Stromal cell of bone marrow (primary cell): ENCODE measurements around the gene MYH6.

Experiments used
- DNase-seq: peaks from one replicate; pipeline ENCODE4 v3.0.0-alpha.2; 2012; ENCODE audit warnings: low read depth

Gene MYH6

DNA sequence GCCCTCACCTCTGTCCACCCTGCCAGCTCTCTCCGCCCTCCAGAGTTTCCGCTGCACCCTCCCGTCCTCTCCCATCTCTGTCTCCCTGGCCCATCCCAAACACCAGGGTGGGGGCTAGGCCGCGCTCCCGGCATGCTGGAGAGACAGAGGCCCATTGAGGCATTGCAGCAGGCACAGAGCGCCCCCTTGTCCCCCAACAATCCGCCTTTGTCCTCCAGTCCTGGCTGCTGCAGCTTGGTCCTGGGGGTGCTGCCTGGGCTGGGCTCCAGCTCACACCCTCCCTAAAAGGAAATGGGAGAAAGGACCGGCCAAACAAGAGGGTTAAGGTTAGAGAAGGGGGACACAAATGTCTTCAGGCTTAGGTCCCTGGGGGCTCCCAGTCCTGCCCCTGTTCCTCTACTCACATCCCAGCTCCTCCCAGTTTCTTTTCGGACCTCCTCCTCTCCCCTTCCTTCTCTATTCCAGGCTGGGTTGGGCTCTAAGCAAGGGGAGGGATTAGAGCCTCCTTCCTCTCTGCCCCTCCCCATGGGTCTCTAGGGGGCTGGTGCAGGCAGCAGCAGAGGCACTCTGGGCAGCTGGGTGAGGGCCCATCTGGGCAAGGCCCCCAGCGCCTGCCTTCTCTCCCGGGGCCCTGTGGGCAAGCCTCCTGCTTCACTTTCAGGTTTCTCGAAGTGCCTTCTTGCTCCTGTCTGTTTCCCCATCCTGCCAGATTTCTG lies 31.4 kb downstream of the MYH6 start, which contains the start of gene CMTM5:
Gene CMTM5 (plus strand): TSS at position 565 of the 716 bp plus-strand sequence. CDS start 206 bp downstream, outside the sequence.
- no peak for DNase-seq

- no peak for DNase-seq
These were observed 32.4 kb downstream of the MYH6 start for GRCh38 chr14:23375527-23376251.

DNA sequence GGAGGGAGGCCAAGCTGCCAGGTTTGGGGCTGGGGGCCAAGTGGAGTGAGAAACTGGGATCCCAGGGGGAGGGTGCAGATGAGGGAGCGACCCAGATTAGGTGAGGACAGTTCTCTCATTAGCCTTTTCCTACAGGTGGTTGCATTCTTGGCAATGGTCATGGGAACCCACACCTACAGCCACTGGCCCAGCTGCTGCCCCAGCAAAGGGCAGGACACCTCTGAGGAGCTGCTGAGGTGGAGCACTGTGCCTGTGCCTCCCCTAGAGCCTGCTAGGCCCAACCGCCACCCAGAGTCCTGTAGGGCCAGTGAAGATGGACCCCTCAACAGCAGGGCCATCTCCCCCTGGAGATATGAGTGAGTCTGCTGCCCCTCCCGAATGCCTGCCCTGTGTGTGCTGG lies 35.0 kb downstream of the MYH6 start:
- DNase-seq: no peak

- DNase-seq: no peak
These were observed 35.6 kb downstream of the MYH6 start, which contains the start of gene IL25 for GRCh38 chr14:23372509-23372908. Gene IL25 (plus strand): TSS chr14:23372809.

DNA sequence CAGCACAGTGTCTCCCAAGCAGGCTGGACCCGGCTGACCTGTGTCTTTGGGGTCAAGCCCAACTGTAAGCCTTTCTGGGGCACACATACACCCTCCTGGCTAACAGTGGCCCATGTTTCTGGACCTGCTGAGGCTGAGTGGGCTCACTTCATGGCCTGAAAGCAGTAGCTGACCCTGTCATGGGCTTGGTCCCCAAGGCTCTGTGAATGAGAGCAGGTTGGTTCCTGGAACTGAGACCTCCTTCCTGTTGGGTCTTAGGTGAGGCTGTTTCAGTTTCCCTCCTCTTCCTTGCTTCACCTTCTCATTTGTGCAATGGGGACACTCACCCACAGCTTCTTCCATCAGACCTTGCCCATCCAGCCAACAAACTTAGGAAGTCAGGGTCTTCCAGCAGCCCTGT lies 36.2 kb downstream of the MYH6 start:
- DNase-seq: no peak

DNA sequence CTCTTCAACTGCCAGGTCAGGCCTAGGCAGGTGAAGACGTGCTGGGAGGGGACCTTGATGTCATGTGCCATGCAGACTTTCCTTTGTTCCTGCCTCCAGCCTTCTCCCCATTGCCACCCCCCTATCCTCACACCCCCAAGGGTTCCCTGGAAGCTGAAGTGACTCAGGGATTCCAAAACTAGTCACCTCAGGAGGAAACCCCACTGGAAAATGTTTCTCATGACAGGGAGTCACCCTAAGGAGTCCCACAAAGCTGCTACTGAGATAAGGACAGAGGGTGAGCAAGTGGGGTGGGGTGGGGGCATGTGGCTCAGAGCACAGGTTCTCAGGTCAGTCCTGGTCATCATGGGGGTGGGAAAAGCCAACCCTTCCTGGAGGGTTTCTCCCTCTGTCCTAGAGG lies 37.9 kb downstream of the MYH6 start:
- no peak for DNase-seq

DNA sequence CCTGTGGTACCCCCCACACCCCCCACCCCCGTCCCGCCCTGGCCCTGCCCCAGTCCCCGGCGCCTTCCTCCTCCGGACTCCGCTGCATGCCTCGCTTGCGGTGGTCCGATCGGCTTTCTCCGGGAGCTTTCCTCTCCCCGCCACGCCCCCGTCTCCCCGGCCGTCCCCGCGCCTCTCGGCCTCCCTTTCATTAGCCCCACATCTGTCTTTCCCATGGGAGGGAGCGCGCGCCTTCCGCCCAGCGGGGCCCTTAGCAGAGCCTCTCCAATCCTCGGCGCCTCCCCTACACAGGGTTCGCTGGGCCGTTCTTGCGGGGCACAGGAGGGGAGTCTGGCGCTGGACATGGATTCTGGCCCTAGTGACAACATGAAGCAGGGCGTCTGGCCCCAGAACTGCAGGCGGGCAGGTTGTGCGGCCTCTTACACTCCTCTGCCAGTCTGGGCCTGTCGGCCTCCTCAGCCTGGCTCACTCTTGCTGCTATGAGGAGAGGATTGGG lies 41.6 kb downstream of the MYH6 start:
- DNase-seq: no peak

GRCh38 chr14:23365732-23366425 lies 42.2 kb downstream of the MYH6 start:
- no peak for DNase-seq

DNA sequence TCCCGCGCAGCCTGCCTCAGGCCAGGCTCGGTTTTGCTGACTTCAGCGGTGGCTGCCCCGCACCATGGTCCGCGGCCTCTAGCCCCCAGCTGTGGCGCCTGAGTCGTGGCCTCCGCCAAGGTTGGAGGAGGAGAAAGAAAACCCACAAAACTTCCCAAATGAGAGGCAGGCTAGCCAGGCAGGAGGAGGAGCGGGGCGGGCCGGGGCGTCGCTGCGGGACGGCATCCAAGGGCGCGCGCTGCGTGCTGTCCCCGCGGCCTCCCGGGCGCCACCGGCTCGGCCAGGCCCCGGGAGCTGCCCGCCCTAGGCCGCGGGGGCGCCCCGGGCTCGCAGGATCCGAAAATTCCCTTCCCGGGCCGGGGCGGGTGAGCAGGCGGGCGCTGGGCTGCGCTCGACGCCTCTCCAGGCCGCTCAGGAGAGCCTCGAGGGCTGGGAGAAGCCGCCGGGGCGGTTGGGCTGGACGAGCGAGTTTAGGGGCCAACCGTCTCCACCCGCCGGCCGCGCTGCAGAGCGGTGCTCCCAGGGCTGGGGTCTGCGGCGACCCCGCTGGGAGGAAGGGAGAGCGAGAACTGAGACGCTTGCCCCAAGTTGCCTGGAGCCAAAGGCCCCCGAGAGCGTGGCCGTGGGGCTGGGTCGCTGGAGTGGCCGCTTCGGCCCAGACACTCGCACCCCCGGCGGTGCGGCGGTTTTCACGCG lies 42.9 kb downstream of the MYH6 start, which contains the start of gene EFS:
Gene EFS (minus strand): TSS at position 137 of the 696 bp plus-strand sequence. CDS start 147 bp downstream, outside the sequence.
- no peak for DNase-seq

DNA sequence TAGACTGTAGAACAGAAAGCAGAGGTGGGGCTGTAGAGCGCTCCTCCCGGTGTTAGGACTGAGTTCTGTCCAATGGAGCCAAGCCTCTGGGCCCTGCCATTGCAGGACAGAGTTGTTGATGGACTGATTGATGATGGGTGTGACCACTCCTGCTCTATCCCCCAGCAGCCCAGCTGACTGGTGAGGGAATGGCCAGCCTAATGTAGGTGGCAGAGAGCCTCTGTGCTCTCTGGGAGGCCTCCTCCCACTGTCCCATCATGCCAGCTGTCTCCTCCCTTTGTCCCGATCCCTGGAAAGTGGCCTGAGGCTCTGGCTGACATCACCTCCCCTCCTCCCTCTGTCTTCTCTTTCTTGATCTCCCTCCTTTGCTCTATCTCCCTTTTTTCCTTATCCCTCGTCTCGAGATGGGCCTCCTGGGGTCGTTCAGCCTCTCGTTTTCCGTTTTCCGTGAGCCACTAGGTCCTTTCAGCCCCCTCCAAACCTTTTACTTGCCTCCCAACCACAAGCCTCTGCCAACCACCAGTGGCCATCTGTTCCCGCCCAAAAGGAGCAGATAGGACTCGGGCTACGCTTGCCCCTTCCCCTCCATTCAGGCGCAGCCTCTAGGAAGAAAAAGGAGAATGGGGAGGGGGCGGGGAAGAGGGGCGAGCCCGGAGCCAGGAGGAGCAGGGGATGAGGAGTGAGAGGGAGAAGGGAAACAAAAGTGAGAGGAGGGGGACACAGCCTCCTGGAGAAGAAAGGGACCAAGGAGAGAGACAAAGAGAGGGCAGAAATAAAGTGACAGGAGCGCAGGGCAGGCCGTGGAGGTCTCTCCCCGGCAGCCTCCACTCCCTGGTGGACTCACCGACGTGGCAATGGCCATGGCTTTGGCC lies 43.7 kb downstream of the MYH6 start:
- no peak for DNase-seq

DNA sequence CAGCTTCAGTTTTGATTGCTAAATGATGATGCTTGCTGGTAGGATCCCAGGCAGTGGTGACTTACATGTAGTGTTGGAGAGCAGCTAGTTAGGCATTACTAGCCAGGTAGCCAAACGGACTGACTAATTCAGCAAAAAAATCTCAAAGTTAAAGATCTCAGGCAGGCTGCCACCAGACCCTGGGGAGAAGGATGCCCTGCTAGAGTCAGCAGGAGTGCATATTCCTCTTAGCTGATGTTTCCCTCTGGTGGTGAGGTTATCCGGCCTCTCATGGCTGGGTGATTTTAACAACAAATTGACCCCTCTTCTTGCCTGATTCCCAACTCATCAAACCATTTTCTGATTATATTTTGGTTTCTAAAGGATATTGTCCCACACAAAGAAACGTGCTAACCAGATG lies 45.9 kb downstream of the MYH6 start:
- no peak for DNase-seq

GRCh38 chr14:23361763-23362162 lies 46.3 kb downstream of the MYH6 start:
- DNase-seq: no peak

GRCh38 chr14:23361320-23361719 lies 46.8 kb downstream of the MYH6 start:
- DNase-seq: peak; percentile 62

GRCh38 chr14:23360496-23360895 lies 47.6 kb downstream of the MYH6 start:
- no peak for DNase-seq

DNA sequence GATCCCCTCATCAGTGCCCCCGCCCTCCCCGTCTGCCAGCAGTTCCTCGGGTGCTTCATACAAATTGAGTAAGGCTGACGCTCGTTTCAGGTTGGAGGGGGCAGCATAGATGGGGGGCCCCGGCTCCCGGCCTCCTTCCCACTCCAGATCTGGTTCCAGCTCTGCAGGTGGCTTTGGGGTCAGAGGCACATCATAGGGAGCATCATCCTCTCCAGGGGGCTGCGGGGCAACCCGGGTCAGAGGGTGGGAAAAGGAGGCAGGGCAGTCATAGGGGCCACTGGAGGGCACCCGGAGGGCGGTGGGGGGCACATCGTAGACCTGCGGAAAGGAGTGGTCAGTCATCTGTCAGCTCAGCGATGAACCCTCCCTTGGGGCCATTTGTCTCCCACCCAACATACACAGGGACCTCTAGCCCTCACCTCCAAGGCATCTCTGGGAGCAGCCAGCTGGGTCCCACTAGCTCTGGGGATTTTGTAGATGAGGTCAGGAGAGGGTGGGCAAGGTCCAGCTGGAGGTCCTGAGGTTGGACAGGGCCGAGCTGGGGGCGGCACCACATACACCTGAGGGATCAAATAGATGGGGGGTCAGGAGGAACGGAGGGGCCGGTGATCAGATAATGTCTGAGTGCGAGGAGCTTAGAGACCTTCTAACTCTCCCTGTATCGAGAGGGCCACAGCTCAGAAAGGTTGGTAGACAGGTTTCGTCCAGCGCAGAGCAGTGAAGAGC lies 48.2 kb downstream of the MYH6 start:
- DNase-seq: no peak

DNA sequence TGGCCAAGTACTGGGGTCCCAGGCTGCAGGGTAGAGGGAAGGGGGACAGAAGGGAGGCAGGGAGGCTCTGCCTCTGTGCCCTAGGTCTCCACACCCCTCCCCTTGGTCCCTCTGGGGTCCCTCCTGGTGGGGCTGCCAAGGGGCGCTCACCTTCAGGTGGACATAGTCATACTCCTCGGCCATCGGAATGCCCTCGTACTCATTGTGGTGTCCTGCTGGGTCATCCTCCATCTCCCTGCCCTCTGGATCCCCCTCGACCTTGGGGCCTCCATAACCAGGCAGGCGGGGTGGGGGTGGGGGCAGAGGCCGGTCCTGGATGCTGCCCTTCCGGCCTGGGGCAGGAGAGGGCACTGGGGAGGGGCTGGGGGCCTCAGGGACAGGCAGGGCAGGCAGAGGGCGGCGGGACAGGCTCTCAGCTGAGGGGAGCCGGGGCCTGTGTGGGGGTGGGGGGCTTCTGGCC lies 48.9 kb downstream of the MYH6 start:
- DNase-seq: no peak

DNA sequence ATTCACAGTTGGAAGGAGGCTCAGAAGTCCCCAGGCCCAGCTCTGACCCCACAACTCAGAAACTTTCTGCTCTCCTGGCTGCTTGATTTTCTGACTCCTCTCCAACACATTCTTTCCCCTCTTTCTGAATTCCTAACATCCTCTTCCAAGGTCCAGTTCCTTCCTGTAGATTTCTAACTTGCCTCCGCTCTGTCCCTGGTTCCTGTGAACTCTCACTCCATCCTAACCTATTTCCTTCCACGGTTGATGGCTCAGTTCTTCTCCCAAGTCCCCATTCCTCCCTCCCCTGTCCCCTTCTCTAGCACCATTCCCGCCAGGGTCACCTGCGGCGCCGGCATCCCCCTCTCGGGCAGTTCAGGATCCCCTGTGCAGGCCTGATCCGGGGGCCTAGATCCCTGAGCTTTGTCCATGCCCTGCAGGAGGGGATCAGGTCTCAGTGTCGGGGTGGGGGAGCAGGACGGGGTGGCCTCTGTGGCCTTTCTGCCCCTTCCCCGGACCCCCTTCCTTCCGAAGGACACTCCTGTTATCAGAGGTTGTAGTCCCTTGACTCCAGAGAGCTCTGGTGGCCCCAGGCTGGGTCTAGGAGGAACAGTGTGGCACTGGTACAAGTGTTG lies 49.4 kb downstream of the MYH6 start:
- no peak for DNase-seq

DNA sequence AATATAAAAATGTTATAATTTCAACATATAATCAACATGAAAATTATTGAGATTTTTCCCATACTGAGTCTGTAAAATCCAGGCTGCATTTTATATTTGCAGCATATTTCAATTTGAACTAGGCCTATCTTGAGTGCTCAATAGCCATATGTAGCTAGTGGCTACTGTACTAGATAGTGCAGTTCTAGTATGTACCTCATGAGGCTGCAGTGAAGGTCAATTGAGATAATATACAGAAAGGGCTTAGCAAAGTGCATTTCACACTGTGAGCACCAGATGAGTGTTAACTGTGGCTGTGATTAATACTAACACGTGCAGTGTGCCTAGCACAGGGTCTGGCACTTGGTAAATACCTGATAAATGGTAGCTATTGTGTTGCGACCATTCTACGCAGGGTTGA lies 50.0 kb downstream of the MYH6 start:
- DNase-seq: no peak

GRCh38 chr14:23357261-23357660 lies 50.8 kb downstream of the MYH6 start:
- no peak for DNase-seq

DNA sequence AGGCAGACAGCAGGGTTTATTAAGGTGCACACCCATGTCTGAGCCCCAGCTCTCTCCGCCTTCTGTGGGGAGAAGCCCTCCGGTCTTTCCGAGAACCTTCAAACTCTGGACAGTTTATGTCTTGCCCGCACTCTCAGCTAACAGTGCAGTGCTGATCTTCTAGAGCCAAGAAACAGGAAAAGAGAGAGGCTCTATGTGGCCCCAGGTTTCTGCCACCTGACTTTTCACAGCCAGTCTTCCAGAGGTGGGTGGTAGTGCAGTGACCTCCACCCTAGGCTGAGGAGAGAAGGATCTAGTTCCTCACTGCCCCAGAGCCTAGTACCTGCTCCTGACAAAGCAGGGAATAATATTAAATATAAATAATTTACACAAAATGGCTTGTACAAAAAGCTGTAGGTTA lies 51.4 kb downstream of the MYH6 start:
- DNase-seq: no peak
